ENCODE results near the gene GNAO1.
"Not testable (repeated sequence)": the region's sequence is repeated elsewhere in the genome, so short reads cannot be mapped to it uniquely, and the experiment has no call there.

Gene GNAO1

GRCh38 chr16:56363181-56363716 lies 172.0 kb downstream of the GNAO1 start:
- Mint-ChIP-seq H3K27ac (no peak overlapping the region), H3K4me3 (no peak overlapping the region), H3K36me3 (ENCODE audit: low read depth) (peaks cover 78% of the 10 kb centered on the region), H3K9me3 (no peaks in the 10 kb centered on the region), H3K27me3 (no peaks in the 10 kb centered on the region), H3K4me1 (ENCODE audit: low read depth) (peaks cover 11% of the 10 kb centered on the region)
- intact Hi-C loops (cut with micrococcal nuclease), result no loop called here

GRCh38 chr16:56363781-56364565 lies 172.7 kb downstream of the GNAO1 start:
- Mint-ChIP-seq H3K27ac (no peak overlapping the region), H3K27me3 (no peaks in the 10 kb centered on the region), H3K36me3 (ENCODE audit: low read depth) (peaks cover 86% of the 10 kb centered on the region), H3K9me3 (no peaks in the 10 kb centered on the region), H3K4me1 (ENCODE audit: low read depth) (peaks cover 8% of the 10 kb centered on the region), H3K4me3 (no peak overlapping the region)
- intact Hi-C loops (cut with micrococcal nuclease), result no loop called here

- no peak overlapping the region for H3K27ac Mint-ChIP-seq
- H3K4me1 Mint-ChIP-seq (ENCODE audit: low read depth), result peaks cover 3% of the 10 kb centered on the region
- intact Hi-C loops (cut with micrococcal nuclease), result no loop called here
- H3K9me3 Mint-ChIP-seq, result no peaks in the 10 kb centered on the region
- no peak overlapping the region for H3K4me3 Mint-ChIP-seq
- H3K36me3 Mint-ChIP-seq (ENCODE audit: low read depth), result peaks cover 93% of the 10 kb centered on the region
- H3K27me3 Mint-ChIP-seq, result no peaks in the 10 kb centered on the region
Observed at GRCh38 chr16:56364865-56365264, 173.6 kb downstream of the GNAO1 start.

GRCh38 chr16:56365552-56365951 lies 174.3 kb downstream of the GNAO1 start:
- no peak overlapping the region for H3K4me3 Mint-ChIP-seq
- peaks cover 94% of the 10 kb centered on the region for H3K36me3 Mint-ChIP-seq (ENCODE audit: low read depth)
- H3K27ac Mint-ChIP-seq, result no peak overlapping the region
- intact Hi-C loops (cut with micrococcal nuclease), result no loop called here
- no peaks in the 10 kb centered on the region for H3K9me3 Mint-ChIP-seq
- no peaks in the 10 kb centered on the region for H3K27me3 Mint-ChIP-seq
- no peaks in the 10 kb centered on the region for H3K4me1 Mint-ChIP-seq (ENCODE audit: low read depth)

- no peaks in the 10 kb centered on the region for H3K9me3 Mint-ChIP-seq
- H3K4me3 Mint-ChIP-seq, result no peak overlapping the region
- no peaks in the 10 kb centered on the region for H3K27me3 Mint-ChIP-seq
- H3K4me1 Mint-ChIP-seq (ENCODE audit: low read depth), result no peaks in the 10 kb centered on the region
- intact Hi-C loops (cut with micrococcal nuclease), result no loop called here
- no peak overlapping the region for H3K27ac Mint-ChIP-seq
- H3K36me3 Mint-ChIP-seq (ENCODE audit: low read depth), result peaks cover 82% of the 10 kb centered on the region
Observed at GRCh38 chr16:56366945-56367344, 175.7 kb downstream of the GNAO1 start.

GRCh38 chr16:56367764-56368163 lies 176.5 kb downstream of the GNAO1 start:
- intact Hi-C loops (cut with micrococcal nuclease), result no loop called here
- Mint-ChIP-seq H3K36me3 (ENCODE audit: low read depth) (peaks cover 82% of the 10 kb centered on the region), H3K27ac (no peak overlapping the region), H3K9me3 (no peaks in the 10 kb centered on the region), H3K4me3 (no peak overlapping the region), H3K27me3 (no peaks in the 10 kb centered on the region), H3K4me1 (ENCODE audit: low read depth) (no peaks in the 10 kb centered on the region)

- Mint-ChIP-seq H3K9me3 (no peaks in the 10 kb centered on the region), H3K4me3 (no peak overlapping the region), H3K27me3 (no peaks in the 10 kb centered on the region), H3K27ac (no peak overlapping the region), H3K36me3 (ENCODE audit: low read depth) (peaks cover 82% of the 10 kb centered on the region), H3K4me1 (ENCODE audit: low read depth) (no peaks in the 10 kb centered on the region)
- intact Hi-C loops (cut with micrococcal nuclease), result no loop called here
Observed at GRCh38 chr16:56368545-56368944, 177.3 kb downstream of the GNAO1 start.

GRCh38 chr16:56369202-56369601 lies 177.9 kb downstream of the GNAO1 start:
- intact Hi-C loops (cut with micrococcal nuclease), result no loop called here
- no peak overlapping the region for H3K4me3 Mint-ChIP-seq
- H3K27ac Mint-ChIP-seq, result no peak overlapping the region
- peaks cover 82% of the 10 kb centered on the region for H3K36me3 Mint-ChIP-seq (ENCODE audit: low read depth)
- H3K4me1 Mint-ChIP-seq (ENCODE audit: low read depth), result no peaks in the 10 kb centered on the region
- H3K27me3 Mint-ChIP-seq, result no peaks in the 10 kb centered on the region
- H3K9me3 Mint-ChIP-seq, result no peaks in the 10 kb centered on the region

GRCh38 chr16:56370185-56370874 lies 179.0 kb downstream of the GNAO1 start:
- H3K4me3 Mint-ChIP-seq, result no peak overlapping the region

GRCh38 chr16:56370875-56371659 lies 179.8 kb downstream of the GNAO1 start:
- Mint-ChIP-seq H3K9me3 (no peaks in the 10 kb centered on the region), H3K4me3 (no peak overlapping the region), H3K27ac (no peak overlapping the region), H3K36me3 (ENCODE audit: low read depth) (peaks cover 84% of the 10 kb centered on the region), H3K4me1 (ENCODE audit: low read depth) (no peaks in the 10 kb centered on the region), H3K27me3 (no peaks in the 10 kb centered on the region)
- intact Hi-C loops (cut with micrococcal nuclease), result no loop called here

More at GRCh38 chr16:56370185-56370874, 179.0 kb downstream of the GNAO1 start:
- Mint-ChIP-seq H3K27ac (no peak overlapping the region), H3K4me1 (ENCODE audit: low read depth) (no peaks in the 10 kb centered on the region), H3K27me3 (no peaks in the 10 kb centered on the region), H3K9me3 (no peaks in the 10 kb centered on the region), H3K36me3 (ENCODE audit: low read depth) (peaks cover 82% of the 10 kb centered on the region)
- intact Hi-C loops (cut with micrococcal nuclease), result no loop called here

GRCh38 chr16:56371660-56371937 lies 180.3 kb downstream of the GNAO1 start:
- H3K9me3 Mint-ChIP-seq, result no peaks in the 10 kb centered on the region
- no peaks in the 10 kb centered on the region for H3K27me3 Mint-ChIP-seq
- H3K4me3 Mint-ChIP-seq, result no peak overlapping the region
- intact Hi-C loops (cut with micrococcal nuclease), result no loop called here
- H3K36me3 Mint-ChIP-seq (ENCODE audit: low read depth), result peaks cover 83% of the 10 kb centered on the region
- H3K27ac Mint-ChIP-seq, result no peak overlapping the region
- no peaks in the 10 kb centered on the region for H3K4me1 Mint-ChIP-seq (ENCODE audit: low read depth)

GRCh38 chr16:56372013-56372634 lies 180.8 kb downstream of the GNAO1 start:
- intact Hi-C loops (cut with micrococcal nuclease), result no loop called here
- no peaks in the 10 kb centered on the region for H3K27me3 Mint-ChIP-seq
- H3K4me1 Mint-ChIP-seq (ENCODE audit: low read depth), result no peaks in the 10 kb centered on the region
- peaks cover 77% of the 10 kb centered on the region for H3K36me3 Mint-ChIP-seq (ENCODE audit: low read depth)
- no peaks in the 10 kb centered on the region for H3K9me3 Mint-ChIP-seq
- H3K27ac Mint-ChIP-seq, result no peak overlapping the region
- no peak overlapping the region for H3K4me3 Mint-ChIP-seq

- Mint-ChIP-seq H3K9me3 (no peaks in the 10 kb centered on the region), H3K27ac (no peak overlapping the region), H3K27me3 (no peaks in the 10 kb centered on the region), H3K4me3 (no peak overlapping the region), H3K36me3 (ENCODE audit: low read depth) (peaks cover 77% of the 10 kb centered on the region), H3K4me1 (ENCODE audit: low read depth) (no peaks in the 10 kb centered on the region)
- intact Hi-C loops (cut with micrococcal nuclease), result no loop called here
Observed at GRCh38 chr16:56373003-56373402, 181.7 kb downstream of the GNAO1 start.

- Mint-ChIP-seq H3K36me3 (ENCODE audit: low read depth) (peaks cover 82% of the 10 kb centered on the region), H3K9me3 (peaks cover 16% of the 10 kb centered on the region)
- H3K4me1 Mint-ChIP-seq (ENCODE audit: low read depth); H3K27ac Mint-ChIP-seq; H3K27me3 Mint-ChIP-seq; intact Hi-C loops (cut with micrococcal nuclease); H3K4me3 Mint-ChIP-seq: not testable (repeated sequence)
Observed at GRCh38 chr16:56375792-56376191, 184.5 kb downstream of the GNAO1 start.

Data from dendritic cell treated with granulocyte-macrophage colony-stimulating factor and Interleukin-4, amounts not matched to agents 40 ng/mL and 50 ng/mL, for 4 days (primary cell).